Measurements from ENCODE around the gene RERE.

GRCh38 chr1:8482979-8483381, 334.5 kb downstream of the RERE start:
- no peak for TF ChIP-seq CTCF (IDR thresholded peaks at IDR 0.05; ENCODE audit: low read depth, low read length, poor library complexity, severe bottlenecking)
- TF ChIP-seq EZH2phosphoT487 (IDR thresholded peaks at IDR 0.05; ENCODE audit: borderline replicate concordance, low read length), result no peak
